OCI-LY3 (cell line): ENCODE data around the gene GTSE1.

Experiments used
- EZH2phosphoT487 ChIP-seq: fragments of 200-600 bp; shearing (Covaris generic); IDR thresholded peaks from 2 replicates; pipeline ENCODE4 v1.6.1; 2018; ENCODE audit warnings: antibody characterized with exemption, mixed run types, low read depth
- TF ChIP-seq, protein P1 (sequence below): fragments of 200-600, 300-600 bp; sonication (generic); IDR thresholded peaks from 2 replicates; pipeline ENCODE4 v1.5.1; 2014; ENCODE audit warnings: antibody characterized with exemption, low read length, low read depth

- TF ChIP-seq, protein P1, sequence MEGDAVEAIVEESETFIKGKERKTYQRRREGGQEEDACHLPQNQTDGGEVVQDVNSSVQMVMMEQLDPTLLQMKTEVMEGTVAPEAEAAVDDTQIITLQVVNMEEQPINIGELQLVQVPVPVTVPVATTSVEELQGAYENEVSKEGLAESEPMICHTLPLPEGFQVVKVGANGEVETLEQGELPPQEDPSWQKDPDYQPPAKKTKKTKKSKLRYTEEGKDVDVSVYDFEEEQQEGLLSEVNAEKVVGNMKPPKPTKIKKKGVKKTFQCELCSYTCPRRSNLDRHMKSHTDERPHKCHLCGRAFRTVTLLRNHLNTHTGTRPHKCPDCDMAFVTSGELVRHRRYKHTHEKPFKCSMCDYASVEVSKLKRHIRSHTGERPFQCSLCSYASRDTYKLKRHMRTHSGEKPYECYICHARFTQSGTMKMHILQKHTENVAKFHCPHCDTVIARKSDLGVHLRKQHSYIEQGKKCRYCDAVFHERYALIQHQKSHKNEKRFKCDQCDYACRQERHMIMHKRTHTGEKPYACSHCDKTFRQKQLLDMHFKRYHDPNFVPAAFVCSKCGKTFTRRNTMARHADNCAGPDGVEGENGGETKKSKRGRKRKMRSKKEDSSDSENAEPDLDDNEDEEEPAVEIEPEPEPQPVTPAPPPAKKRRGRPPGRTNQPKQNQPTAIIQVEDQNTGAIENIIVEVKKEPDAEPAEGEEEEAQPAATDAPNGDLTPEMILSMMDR = no peak
- TF ChIP-seq EZH2phosphoT487 = no peak
These were observed 26.5 kb downstream of the GTSE1 start for GRCh38 chr22:46323162-46323561.
